GM20000 (cell line): ENCODE results near the gene MYO3B.

ENCODE experiments used
- DNase-seq: peaks from one replicate; pipeline ENCODE4 v3.0.0; 2012; ENCODE audit warnings: low spot score
- TF ChIP-seq, protein P1 (sequence below): IDR thresholded peaks from 2 replicates; pipeline ENCODE4 v1.5.1; 2012; ENCODE audit warnings: mild to moderate bottlenecking, control low read depth; ENCODE audit errors: extremely low read depth, missing control alignments

The MYO3B gene

GRCh38 chr2:170371231-170371998 lies 193.5 kb downstream of the MYO3B start:
- TF ChIP-seq, protein P1, sequence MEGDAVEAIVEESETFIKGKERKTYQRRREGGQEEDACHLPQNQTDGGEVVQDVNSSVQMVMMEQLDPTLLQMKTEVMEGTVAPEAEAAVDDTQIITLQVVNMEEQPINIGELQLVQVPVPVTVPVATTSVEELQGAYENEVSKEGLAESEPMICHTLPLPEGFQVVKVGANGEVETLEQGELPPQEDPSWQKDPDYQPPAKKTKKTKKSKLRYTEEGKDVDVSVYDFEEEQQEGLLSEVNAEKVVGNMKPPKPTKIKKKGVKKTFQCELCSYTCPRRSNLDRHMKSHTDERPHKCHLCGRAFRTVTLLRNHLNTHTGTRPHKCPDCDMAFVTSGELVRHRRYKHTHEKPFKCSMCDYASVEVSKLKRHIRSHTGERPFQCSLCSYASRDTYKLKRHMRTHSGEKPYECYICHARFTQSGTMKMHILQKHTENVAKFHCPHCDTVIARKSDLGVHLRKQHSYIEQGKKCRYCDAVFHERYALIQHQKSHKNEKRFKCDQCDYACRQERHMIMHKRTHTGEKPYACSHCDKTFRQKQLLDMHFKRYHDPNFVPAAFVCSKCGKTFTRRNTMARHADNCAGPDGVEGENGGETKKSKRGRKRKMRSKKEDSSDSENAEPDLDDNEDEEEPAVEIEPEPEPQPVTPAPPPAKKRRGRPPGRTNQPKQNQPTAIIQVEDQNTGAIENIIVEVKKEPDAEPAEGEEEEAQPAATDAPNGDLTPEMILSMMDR, result no peak
- no peak for DNase-seq

- no peak for DNase-seq
- TF ChIP-seq, protein P1, result no peak
These were observed 197.2 kb downstream of the MYO3B start for GRCh38 chr2:170375192-170375591.

DNA sequence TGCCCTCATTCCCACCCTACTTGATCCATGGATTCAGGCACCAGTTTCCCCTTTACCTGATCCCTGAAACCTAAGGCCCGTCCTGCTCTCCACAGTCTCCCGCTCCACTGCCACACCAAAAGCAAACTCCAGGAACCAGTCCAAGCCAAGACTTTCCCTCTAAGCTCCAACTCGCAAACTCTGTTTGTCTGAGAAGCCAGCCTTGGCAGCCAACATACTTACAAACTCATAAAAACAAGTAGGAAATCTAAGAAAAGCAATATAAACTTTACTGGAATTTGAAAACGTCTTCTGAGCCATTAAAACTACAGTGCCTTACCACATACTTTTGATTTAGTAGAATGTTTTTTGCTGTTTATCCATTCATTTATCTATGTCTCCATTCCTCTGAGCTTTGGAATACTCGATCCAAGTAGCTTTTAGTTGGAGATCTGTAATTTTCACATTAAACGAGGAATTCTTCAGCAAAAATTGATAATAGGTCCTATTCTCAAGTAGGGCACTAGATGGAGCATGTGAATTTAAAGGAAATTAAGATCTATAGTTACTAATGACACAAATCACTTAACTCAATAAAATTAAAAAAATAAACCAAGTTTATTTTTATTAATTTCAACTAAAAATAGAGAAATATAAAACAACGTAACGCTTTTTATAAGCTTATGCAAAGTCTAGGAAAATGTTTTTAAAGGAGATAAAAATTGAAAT lies 199.7 kb downstream of the MYO3B start:
- DNase-seq, result no peak
- TF ChIP-seq, protein P1, result no peak

GRCh38 chr2:170380267-170380666 lies 202.3 kb downstream of the MYO3B start:
- TF ChIP-seq, protein P1, result no peak

GRCh38 chr2:170381678-170382077 lies 203.7 kb downstream of the MYO3B start:
- DNase-seq, result no peak
- TF ChIP-seq, protein P1, result no peak

More at GRCh38 chr2:170380267-170380666, 202.3 kb downstream of the MYO3B start:
- DNase-seq, result no peak

DNA sequence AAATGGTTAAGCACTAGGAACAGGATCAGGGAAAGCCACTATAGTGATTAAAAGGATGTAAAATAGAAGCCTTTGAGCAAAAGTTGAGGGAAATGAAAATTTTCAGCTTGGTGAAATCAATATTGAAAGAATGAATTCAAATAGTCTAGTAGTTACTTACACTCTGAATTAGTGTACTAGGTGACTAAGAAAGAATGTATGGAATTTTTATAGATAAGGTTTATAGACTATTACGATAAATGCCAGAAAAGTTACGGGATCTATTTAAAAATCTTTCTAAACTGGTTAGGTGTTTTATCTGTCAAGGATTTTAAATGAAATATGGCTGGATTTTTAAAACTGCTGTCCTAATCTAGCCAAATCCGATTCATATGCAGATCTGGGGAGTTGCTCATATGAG lies 208.6 kb downstream of the MYO3B start:
- TF ChIP-seq, protein P1, result no peak
- DNase-seq, result no peak

GRCh38 chr2:170391018-170391417 lies 213.1 kb downstream of the MYO3B start:
- TF ChIP-seq, protein P1, result no peak
- DNase-seq, result no peak
